HG02943 (cell line): Measurements from ENCODE around the gene CDYL.

Experiments used
- ATAC-seq: cut with Tn5 transposase; IDR thresholded peaks from one replicate; pipeline ENCODE4 v1.9.1; 2021; ENCODE audit warnings: mild to moderate bottlenecking, low read depth, moderate library complexity; ENCODE audit not compliant: unreplicated experiment

Gene CDYL

DNA sequence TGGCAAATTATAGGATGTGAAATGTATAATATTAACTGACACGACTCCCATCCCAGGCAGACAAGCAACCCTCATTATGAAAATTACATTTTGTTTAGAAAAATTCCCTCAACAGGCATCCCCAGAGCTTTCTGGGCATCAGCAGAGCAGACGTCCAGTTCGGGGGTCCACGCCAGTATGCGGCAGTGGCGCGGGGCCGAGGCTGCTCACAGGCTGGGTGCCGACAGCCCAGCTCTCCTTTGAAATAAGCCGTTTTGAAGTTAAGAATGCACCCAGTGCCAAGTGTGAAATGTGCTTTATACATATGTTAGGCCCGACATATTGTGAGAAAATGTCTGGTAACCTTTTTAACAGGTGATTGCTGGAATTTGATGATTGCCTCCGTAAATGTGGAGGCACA is 177.2 kb downstream of the CDYL start:
- ATAC-seq = no peak

GRCh38 chr6:4956625-4957024 is 180.4 kb downstream of the CDYL start:
- no peak for ATAC-seq

DNA sequence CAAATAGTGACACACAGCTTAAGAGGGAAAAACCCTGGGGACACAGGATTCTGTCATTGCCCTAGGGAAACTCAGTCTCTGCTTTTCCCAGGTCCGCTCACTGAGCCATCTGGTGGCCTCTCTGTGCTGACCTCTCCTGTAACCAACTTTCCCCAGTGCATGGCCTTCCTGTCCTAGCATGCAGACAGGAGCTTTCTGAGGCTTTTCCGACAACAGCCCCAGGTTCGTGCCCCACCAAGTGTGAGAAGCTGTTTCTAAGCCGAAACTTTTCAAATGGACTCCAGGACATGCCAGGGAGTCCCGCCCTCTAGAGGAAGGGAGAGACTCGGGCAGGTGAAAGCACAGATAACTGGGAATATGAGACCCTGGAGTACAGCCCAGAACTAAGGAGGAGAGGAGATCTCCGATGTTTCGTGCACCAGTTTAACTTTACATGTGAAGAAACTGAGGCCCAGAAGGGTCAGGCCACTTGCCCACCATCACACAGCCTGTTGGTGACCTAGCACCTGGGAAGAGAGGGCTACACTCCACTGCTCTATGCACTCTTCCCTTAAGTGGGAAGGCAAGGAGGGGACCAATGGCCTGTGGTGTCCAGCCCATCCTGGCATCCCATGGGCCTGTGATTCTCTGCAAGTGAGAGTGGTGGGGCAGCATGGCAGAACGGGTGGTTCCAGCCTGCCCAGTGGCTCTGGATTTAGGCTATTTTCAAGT is 181.5 kb downstream of the CDYL start:
- ATAC-seq = no peak

DNA sequence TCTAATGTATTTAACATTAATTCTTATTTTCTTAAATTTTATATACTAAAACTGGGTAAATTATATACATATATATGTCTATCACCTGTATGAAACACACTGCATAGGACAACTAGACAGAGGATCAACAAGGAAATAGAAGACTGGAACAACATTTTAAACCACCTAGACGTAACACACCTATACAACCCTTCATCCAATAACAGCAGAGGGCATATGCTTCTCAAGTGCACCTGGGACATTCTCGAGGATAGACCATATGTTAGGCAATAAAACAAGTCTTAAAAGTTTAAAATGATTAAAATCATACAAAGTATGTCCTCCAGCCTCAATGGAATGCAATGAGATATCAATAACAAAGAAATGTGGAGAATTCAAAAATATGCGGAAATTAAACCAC is 182.4 kb downstream of the CDYL start:
- ATAC-seq = no peak

GRCh38 chr6:4961322-4962168 is 185.3 kb downstream of the CDYL start:
- no peak for ATAC-seq

DNA sequence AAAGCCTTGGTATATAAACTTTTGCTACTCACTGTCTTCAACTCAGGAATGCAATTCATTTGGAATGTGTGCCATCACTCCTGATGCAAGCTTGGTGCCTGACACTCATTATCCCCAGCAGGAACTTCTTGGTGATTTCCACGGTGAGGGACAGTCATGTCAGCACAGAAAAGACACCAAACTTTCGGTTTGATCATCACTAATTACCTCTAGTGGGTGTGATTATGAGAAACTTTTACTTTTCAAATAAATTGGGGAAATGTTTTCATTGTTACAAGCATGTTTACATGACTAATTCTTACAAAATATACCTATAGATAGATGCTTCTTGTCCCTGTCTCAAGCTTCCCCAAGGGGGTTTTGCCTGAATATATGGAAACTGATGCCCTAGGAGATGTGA is 186.7 kb downstream of the CDYL start:
- no peak for ATAC-seq

DNA sequence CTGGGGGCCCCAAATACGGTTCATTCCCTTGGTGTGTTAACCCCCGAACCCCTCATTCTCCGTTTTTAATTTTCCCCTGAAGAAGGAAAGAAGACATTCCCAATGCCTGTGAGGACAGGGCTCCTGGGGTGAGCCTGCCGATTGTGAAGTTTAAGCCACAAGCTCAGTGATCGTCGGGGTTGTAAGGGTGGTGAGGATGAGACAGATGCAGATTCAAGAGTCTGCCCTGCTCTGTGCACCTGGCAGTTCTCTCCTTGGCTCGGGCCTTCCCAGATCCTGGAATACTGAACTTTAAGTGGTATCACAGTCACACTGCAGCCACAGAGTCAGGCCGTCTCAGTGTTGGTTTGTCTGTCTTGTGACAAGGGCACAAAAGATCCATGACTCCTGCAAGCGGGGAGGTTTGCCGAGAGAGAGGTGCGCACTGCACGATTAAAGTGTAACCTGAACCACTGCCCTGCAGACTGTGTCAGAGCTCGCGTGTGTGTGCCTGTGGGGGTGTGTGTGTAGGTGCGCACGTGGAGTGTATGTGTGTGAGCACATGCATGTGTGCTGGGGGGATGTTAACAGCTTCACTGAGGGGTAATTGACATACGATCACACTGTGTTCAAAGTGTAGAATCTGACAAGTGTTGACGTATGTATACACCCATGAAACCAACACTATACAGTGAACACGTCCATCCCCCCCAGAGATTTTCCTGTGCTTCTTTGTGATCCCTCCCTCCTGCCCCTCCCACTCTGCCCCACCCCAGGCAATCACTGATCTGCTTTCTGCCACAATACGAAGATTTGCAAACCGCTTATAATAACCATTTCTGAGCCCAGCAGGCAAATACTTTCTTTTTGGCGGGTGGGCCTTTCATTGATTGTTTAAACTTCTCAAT is 188.7 kb downstream of the CDYL start:
- ATAC-seq = no peak

DNA sequence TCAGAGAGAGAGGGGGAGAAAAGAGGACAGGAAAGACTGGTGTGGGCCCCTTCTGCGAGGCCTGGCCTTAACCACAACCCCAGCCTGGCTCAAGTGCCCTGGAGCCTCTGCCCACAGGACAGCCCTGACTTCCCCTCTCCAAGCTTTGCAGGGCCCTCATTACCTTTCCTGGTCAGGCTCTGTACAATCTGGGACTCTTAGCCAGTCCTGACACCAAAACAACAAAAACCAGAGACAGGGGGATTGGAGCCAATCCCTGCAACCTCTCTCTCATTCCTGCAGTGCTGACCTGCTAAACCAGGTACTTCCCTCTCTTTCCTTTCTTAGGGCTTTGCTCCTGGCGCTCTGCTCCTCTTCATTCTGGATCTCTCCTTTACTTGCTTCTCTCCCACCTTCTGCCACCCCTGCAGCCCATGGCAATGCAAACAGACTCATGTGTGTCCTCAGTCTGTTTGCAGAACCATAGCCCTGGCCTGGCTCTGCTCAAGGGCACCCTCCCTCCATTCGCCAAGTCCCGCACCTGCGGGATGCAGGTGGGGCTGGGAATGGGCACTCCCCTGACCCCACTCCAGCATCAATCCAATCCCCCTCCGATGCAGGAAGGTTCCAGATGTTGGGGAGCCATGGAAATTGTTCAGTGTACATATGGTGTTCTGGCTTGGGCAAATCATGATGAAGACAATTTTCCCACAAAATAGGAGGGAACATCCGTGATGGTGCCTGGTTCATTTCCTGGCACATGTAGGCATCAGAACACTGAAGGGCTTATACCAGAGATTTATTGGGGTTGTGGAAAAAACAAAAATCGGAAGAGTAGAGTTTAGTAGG is 189.6 kb downstream of the CDYL start:
- ATAC-seq = no peak

DNA sequence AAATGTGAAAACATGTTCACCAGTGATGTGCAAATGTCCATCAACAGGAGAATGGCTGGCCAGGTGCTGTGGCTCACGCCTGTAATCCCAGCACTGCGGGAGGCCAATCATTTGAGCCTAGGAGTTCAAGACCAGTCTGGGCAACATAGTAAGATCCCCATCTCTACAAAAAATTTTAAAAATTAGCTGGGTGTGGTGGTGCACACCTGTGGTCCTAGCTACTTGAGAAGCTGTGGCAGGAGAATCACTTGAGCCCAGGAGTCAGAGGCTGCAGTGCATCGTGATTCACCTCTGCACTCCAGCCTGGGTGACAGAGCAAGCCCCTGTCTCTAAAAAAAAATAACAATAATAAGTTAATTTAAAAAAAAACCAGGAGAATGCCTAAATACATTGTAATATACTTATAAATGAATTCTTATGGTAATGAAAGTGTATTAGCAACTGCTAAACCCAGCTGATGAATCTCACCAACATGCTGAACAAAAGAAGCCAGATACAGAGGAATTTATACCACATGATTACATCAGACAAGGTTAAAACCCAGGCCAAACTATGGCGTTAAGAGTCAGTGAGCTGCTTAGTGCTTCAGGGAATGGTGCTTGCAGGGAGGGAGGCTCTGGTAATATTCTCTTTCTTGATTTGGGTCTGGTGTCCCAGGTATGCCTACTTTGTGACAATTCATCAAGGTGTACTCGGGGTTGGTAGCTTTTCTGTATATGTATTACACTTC is 191.3 kb downstream of the CDYL start:
- no peak for ATAC-seq

DNA sequence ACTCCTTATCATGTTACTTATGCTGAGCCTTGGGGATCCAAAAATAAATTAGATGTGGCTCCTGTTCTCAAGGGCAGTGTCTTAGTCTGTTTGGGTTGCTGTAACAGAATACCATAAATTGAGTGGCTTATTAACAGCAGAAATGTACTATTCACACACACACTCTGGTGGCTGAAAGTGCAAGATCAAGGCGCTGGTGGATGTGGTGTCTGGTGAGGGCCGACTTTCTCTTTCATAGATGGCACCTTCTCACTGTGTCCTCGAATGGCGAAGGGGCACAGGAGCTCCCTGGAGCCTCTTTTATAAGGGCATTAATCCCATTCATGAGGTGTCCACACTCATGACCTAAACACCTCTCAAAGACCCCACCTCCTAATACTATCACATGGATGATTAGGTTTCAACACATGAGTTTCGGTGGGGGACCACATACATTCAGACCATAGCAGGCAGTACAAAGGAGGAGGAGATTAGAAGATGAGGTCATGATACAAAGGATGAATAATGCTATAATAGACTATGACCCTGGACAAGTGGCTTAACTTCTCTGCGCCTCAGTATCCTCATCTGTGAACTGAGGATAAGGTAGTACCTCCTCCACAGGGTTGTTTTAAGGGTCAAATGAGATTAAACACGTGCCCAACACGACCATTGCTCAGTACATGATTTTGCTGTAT is 193.5 kb downstream of the CDYL start:
- ATAC-seq = no peak

GRCh38 chr6:4970739-4971395 is 194.7 kb downstream of the CDYL start:
- no peak for ATAC-seq

GRCh38 chr6:4971851-4972250 is 195.6 kb downstream of the CDYL start:
- ATAC-seq = no peak

GRCh38 chr6:4972438-4972837 is 196.2 kb downstream of the CDYL start:
- ATAC-seq = no peak

GRCh38 chr6:4973415-4973814 is 197.2 kb downstream of the CDYL start:
- ATAC-seq = no peak

GRCh38 chr6:4973982-4974745 is 198.0 kb downstream of the CDYL start:
- no peak for ATAC-seq

DNA sequence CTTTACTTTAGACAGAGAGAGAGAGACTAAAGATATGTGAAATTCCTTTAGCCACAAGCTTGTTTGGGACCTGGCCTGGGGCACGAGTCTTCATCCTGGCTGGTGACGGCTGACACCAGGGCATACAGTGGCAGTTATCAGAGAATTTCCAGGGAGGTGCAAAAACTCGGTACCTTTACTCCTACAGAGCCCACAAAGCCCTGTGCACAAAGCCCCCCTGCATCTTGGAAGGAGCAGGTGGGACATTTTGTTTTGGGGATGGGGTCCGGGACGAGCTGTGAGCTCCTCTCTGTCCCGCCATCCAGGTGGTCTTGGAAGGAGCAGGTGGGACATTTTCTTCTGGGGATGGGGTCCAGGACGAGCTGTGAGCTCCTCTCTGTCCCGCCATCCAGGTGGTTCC is 198.8 kb downstream of the CDYL start:
- ATAC-seq = no peak

- no peak for ATAC-seq
Observed at GRCh38 chr6:4975506-4975905, 199.3 kb downstream of the CDYL start.

DNA sequence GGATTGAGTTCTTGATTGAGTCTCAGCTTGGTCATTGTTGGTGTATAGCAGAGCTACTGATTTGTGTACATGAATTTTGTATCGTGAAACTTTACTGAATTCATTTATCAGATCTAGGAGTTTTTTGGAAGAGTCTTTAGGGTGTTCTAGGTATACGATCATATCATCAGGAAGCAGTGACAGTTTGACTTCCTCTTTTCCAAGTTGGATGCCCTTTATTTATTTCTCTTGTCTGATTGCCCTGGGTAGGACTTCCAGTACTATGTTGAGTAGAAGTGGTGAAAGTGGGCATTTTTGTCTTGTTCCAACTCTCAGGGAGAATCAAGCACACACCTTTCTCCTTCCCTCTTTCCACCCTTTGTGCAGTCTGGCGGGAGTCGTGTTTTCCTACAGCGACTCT is 201.3 kb downstream of the CDYL start:
- no peak for ATAC-seq
